ENCODE results near the gene EEF2K. TPM values are rescaled to one million over a fixed set of nuclear protein-coding genes. Genes with fewer than 3 reads are reported as not detected.

Gene EEF2K
- polyA plus RNA-seq, 1 experiment: 10.9 TPM

DNA sequence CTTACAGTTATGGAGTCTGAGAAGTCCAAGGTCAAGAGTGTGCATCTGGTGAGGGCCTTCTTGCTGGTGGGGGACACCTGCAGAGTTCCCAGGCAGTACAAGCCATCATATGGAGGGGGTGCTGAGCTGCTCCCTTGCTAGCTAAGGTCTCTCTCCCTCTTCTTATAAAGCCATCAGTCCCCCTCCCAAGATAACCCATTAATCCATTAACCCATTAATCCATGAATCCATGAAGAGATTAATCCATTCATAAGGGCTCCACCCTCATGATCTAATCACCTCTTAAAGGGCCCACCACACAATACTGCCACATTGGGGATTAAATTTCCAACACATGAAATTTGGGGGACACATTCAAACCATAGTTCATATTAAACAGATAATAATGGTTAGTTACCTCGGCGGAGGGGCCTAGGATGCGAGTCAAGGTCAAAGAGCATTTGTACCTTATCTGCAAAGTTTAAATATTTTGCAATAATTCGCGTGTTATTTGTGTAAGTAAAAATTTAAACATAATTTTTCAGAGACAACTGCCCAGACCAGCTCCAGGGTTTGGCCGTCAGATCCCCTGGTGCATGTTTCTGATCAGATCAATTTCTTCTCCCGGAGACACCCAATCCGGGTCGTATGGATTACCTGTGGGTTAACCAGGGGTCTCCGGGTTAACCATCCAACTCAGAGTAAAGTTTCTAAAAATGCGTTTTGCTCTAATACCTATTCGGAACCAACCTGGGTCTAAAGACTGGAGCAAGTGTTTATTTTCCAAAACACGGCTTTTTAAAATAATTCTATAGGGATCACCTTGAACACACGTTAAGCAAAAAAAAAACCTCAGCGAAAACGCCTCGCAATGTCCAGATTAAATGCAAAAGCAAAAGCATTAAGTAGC lies 90.4 kb downstream of the EEF2K start:
- no peak for DNase-seq (ENCODE audit: low read depth)

DNA sequence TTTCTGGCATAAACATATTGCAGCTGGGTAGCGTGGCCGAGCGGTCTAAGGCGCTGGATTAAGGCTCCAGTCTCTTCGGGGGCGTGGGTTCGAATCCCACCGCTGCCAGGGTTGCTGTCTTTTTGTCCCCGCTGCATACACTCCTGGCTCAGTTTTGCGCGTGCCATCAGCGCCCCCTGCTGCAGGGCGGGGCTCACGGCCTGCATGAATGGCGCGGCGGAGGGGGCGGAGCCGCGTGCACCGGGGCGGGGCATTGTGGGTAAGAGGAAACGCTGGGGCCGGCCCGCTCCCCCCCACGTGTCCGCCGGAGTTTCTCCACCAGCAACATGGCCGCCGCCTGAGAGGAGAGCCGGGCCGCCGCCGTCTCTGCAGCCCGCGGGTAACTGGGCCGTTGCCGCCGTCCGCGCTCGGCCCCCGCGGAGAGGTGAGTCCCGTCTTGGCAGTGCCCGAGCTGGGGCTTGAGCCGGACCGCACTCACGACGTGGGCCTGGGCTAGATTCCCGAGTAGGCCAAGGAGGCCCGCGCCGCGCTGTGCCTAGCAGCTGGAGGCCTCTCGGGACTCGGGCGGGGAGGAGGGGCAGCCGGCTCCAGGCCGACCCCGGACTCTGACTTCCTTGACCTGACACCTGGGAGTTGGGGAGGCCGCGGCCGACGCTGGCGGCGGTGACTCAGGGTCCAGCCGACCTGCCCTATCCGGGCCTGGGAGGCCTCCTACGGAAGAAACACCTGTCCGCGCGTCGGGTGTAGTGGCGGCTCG lies 91.2 kb downstream of the EEF2K start, which contains the start of gene POLR3E:
Gene POLR3E, plus strand, starts transcription at position 296 of the 757 bp plus-strand sequence. CDS start 5,560 bp downstream, outside the sequence.
- ChIA-PET POLR2A (interaction anchor here (0.7 kb wide), 1 partner anchor 111 kb away, joined by 3 read pairs; no protein-coding TSS in a partner anchor), CTCF (interaction anchor here (0.5 to 3.0 kb wide), 13 partner anchors 12 to 105 kb away, joined by 3 to 21 read pairs (median 4); partner anchors contain the start of gene EEF2K)
- peak; percentile 82 for DNase-seq (ENCODE audit: low read depth)
- TF ChIP-seq, protein P1, sequence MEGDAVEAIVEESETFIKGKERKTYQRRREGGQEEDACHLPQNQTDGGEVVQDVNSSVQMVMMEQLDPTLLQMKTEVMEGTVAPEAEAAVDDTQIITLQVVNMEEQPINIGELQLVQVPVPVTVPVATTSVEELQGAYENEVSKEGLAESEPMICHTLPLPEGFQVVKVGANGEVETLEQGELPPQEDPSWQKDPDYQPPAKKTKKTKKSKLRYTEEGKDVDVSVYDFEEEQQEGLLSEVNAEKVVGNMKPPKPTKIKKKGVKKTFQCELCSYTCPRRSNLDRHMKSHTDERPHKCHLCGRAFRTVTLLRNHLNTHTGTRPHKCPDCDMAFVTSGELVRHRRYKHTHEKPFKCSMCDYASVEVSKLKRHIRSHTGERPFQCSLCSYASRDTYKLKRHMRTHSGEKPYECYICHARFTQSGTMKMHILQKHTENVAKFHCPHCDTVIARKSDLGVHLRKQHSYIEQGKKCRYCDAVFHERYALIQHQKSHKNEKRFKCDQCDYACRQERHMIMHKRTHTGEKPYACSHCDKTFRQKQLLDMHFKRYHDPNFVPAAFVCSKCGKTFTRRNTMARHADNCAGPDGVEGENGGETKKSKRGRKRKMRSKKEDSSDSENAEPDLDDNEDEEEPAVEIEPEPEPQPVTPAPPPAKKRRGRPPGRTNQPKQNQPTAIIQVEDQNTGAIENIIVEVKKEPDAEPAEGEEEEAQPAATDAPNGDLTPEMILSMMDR (IDR thresholded peaks at IDR 0.05; ENCODE audit: insufficient read depth, low read depth, low read length): peak; percentile 89
- Histone ChIP-seq H3K36me3 (ENCODE audit: control insufficient read depth, insufficient read depth, low read length) (peaks cover 3% of the 10 kb centered on the region), H3K27me3 (ENCODE audit: control insufficient read depth, insufficient read depth, low read length) (no peaks in the 10 kb centered on the region), H3K4me3 (ENCODE audit: low read depth, low read length) (peak within 1 kb of the TSS; percentile 97)

More for the DNA sequence above, 90.4 kb downstream of the EEF2K start:
- TF ChIP-seq, protein P1 (IDR thresholded peaks at IDR 0.05; ENCODE audit: insufficient read depth, low read depth, low read length): no peak
- Histone ChIP-seq H3K36me3 (ENCODE audit: control insufficient read depth, insufficient read depth, low read length) (no peaks in the 10 kb centered on the region), H3K27me3 (ENCODE audit: control insufficient read depth, insufficient read depth, low read length) (no peaks in the 10 kb centered on the region), H3K4me3 (ENCODE audit: low read depth, low read length) (peak overlapping the region; percentile 74)
- ChIA-PET POLR2A (interaction anchor here (0.7 kb wide), 1 partner anchor 110 kb away, joined by 3 read pairs; no protein-coding TSS in a partner anchor), CTCF (interaction anchor here (0.5 to 3.0 kb wide), 11 partner anchors 12 to 104 kb away, joined by 3 to 21 read pairs (median 4); partner anchors contain the start of gene EEF2K)

DNA sequence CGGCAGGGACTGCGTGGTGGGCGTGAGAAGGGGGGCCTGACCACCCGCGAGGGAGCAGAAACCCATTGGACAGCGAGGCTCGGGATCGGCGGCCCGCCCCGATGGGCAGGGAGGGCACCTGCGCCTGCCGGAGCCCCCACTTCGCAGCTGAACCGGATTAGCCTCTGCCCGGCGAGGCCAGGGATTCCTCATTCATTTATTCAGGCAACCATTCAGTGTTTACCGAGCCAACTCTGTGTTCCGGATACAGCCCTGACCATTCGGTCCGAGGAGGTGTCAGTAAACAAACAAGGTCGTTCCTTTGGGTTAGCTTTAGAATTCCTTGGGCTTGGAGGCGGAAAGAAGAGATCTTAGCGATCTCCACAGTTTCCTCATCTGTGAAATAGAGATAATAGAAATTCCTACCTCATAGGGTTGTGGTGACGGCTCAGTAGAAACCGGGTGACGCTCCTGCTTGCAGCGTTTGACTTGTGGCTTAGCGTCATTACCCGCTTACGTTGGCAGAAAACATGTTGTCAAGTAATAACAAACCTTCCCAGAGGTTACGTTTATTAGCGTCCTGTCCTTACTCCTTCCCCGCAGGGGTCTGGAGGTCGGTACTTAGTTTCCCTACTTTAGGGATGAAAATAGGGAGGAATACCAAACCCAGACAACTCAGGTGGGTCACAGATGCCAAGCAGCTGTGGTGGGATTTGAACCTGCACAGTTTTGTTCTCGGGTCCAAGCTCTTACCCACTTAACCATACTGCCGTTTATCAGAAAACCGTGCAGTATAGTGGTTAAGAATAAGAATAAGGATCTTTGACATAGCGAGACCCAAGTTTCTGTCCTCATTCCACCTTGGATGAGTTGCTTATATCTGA lies 92.0 kb downstream of the EEF2K start:
- ChIA-PET POLR2A (no interaction called here), CTCF (interaction anchor here (0.9 to 3.0 kb wide), 8 partner anchors 12 to 106 kb away, joined by 3 to 21 read pairs (median 6); partner anchors contain the start of gene EEF2K)
- Histone ChIP-seq H3K27me3 (ENCODE audit: control insufficient read depth, insufficient read depth, low read length) (no peaks in the 10 kb centered on the region), H3K4me3 (ENCODE audit: low read depth, low read length) (peak overlapping the region; percentile 97), H3K36me3 (ENCODE audit: control insufficient read depth, insufficient read depth, low read length) (peaks cover 7% of the 10 kb centered on the region)
- TF ChIP-seq, protein P1 (IDR thresholded peaks at IDR 0.05; ENCODE audit: insufficient read depth, low read depth, low read length): no peak
- DNase-seq (ENCODE audit: low read depth): peak; percentile 84

DNA sequence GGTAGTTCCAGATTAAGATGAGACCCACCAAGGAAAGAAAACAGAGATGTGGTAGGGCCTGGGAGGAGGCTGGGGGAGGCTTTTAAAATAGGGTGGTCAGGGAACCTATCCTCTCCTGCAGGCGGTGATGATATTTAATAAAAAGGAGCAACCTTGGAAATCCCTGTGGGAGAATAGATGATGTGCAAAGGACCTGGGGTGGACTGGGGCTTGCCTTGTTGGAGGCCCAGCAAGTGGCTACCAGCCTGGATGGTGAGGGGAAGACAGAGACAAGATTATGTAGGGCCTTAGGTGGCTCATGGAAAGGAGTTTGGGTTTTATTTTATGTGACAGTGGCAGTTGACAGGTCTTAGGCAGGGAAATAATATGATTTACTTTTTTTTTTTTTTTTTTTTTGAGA lies 93.0 kb downstream of the EEF2K start:
- no peaks in the 10 kb centered on the region for H3K27me3 ChIP-seq (ENCODE audit: control insufficient read depth, insufficient read depth, low read length)
- CTCF ChIA-PET: interaction anchor here (0.6 to 3.0 kb wide), 4 partner anchors 73 to 297 kb away, joined by 3 to 21 read pairs (median 9); no protein-coding TSS in a partner anchor
- peaks cover 8% of the 10 kb centered on the region for H3K36me3 ChIP-seq (ENCODE audit: control insufficient read depth, insufficient read depth, low read length)
- TF ChIP-seq, protein P1 (IDR thresholded peaks at IDR 0.05; ENCODE audit: insufficient read depth, low read depth, low read length): no peak
- POLR2A ChIA-PET: no interaction called here
- no peak overlapping the region for H3K4me3 ChIP-seq (ENCODE audit: low read depth, low read length)
- DNase-seq (ENCODE audit: low read depth): no peak

Measured in BJ (cell line).